Measurements from ENCODE around the gene PTCD2.

The PTCD2 gene

DNA sequence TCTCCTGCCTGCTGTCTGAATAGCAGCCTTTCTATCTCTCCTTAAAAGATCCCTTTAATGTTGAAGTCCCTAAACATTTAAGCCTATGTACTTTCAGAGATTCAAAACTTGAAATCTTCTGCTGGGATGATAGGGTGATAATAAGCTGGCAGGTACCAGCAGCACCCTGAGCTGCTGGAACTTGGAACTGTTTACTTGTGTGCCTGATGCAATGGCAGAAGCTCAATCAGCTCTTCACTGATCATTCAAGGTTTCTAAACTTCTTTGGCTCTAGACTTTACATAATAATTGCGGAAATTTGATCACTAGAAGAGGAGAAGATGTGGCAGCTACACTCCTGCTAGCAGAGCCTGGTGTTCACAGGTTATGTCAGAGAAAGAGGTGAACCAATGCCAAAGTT, 27.8 kb upstream of the PTCD2 start (continued):
- TF ChIP-seq ZNF565 (CRISPR knock-in tag; conservative IDR thresholded peaks at IDR 0.05; ENCODE audit: low read depth) (no peak), TCF4 (CRISPR knock-in tag; IDR thresholded peaks at IDR 0.05; ENCODE audit: borderline replicate concordance) (no peak), GLIS3 (CRISPR knock-in tag; IDR thresholded peaks at IDR 0.05) (no peak), ESRRG (CRISPR knock-in tag; IDR thresholded peaks at IDR 0.05) (no peak), ZFP3 (CRISPR knock-in tag; IDR thresholded peaks at IDR 0.05) (no peak), ZFP30 (CRISPR knock-in tag; IDR thresholded peaks at IDR 0.05) (no peak), ARNTL (CRISPR knock-in tag; IDR thresholded peaks at IDR 0.05; ENCODE audit: borderline replicate concordance, low read depth) (no peak), CSDC2 (CRISPR knock-in tag; IDR thresholded peaks at IDR 0.05) (no peak)
- TF ChIP-seq, protein P1, sequence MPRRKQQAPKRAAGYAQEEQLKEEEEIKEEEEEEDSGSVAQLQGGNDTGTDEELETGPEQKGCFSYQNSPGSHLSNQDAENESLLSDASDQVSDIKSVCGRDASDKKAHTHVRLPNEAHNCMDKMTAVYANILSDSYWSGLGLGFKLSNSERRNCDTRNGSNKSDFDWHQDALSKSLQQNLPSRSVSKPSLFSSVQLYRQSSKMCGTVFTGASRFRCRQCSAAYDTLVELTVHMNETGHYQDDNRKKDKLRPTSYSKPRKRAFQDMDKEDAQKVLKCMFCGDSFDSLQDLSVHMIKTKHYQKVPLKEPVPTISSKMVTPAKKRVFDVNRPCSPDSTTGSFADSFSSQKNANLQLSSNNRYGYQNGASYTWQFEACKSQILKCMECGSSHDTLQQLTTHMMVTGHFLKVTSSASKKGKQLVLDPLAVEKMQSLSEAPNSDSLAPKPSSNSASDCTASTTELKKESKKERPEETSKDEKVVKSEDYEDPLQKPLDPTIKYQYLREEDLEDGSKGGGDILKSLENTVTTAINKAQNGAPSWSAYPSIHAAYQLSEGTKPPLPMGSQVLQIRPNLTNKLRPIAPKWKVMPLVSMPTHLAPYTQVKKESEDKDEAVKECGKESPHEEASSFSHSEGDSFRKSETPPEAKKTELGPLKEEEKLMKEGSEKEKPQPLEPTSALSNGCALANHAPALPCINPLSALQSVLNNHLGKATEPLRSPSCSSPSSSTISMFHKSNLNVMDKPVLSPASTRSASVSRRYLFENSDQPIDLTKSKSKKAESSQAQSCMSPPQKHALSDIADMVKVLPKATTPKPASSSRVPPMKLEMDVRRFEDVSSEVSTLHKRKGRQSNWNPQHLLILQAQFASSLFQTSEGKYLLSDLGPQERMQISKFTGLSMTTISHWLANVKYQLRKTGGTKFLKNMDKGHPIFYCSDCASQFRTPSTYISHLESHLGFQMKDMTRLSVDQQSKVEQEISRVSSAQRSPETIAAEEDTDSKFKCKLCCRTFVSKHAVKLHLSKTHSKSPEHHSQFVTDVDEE (CRISPR knock-in tag; IDR thresholded peaks at IDR 0.05): no peak

- no peak for ATAC-seq
- TF ChIP-seq CSDC2 (CRISPR knock-in tag; IDR thresholded peaks at IDR 0.05) (no peak), ZNF8 (CRISPR knock-in tag; IDR thresholded peaks at IDR 0.05) (no peak), TCF4 (CRISPR knock-in tag; IDR thresholded peaks at IDR 0.05; ENCODE audit: borderline replicate concordance) (no peak), RARB (CRISPR knock-in tag; IDR thresholded peaks at IDR 0.05) (no peak), ZC3H10 (CRISPR knock-in tag; IDR thresholded peaks at IDR 0.05) (no peak), ZFP3 (CRISPR knock-in tag; IDR thresholded peaks at IDR 0.05) (no peak), OSR1 (CRISPR knock-in tag; IDR thresholded peaks at IDR 0.05) (no peak), BACH2 (CRISPR knock-in tag; IDR thresholded peaks at IDR 0.05; ENCODE audit: borderline replicate concordance) (no peak), ZFP30 (CRISPR knock-in tag; IDR thresholded peaks at IDR 0.05) (no peak), GLIS3 (CRISPR knock-in tag; IDR thresholded peaks at IDR 0.05) (no peak), ZNF565 (CRISPR knock-in tag; conservative IDR thresholded peaks at IDR 0.05; ENCODE audit: low read depth) (no peak), ESRRG (CRISPR knock-in tag; IDR thresholded peaks at IDR 0.05) (no peak), ZNF70 (CRISPR knock-in tag; IDR thresholded peaks at IDR 0.05) (no peak)
- TF ChIP-seq, protein P2, sequence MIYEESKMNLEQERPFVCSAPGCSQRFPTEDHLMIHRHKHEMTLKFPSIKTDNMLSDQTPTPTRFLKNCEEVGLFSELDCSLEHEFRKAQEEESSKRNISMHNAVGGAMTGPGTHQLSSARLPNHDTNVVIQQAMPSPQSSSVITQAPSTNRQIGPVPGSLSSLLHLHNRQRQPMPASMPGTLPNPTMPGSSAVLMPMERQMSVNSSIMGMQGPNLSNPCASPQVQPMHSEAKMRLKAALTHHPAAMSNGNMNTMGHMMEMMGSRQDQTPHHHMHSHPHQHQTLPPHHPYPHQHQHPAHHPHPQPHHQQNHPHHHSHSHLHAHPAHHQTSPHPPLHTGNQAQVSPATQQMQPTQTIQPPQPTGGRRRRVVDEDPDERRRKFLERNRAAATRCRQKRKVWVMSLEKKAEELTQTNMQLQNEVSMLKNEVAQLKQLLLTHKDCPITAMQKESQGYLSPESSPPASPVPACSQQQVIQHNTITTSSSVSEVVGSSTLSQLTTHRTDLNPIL (CRISPR knock-in tag; IDR thresholded peaks at IDR 0.05; ENCODE audit: low read depth): no peak
- TF ChIP-seq, protein P3, sequence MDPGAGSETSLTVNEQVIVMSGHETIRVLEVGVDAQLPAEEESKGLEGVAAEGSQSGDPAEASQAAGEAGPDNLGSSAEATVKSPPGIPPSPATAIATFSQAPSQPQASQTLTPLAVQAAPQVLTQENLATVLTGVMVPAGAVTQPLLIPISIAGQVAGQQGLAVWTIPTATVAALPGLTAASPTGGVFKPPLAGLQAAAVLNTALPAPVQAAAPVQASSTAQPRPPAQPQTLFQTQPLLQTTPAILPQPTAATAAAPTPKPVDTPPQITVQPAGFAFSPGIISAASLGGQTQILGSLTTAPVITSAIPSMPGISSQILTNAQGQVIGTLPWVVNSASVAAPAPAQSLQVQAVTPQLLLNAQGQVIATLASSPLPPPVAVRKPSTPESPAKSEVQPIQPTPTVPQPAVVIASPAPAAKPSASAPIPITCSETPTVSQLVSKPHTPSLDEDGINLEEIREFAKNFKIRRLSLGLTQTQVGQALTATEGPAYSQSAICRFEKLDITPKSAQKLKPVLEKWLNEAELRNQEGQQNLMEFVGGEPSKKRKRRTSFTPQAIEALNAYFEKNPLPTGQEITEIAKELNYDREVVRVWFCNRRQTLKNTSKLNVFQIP (CRISPR knock-in tag; IDR thresholded peaks at IDR 0.05; ENCODE audit: borderline replicate concordance, low read depth): no peak
- TF ChIP-seq, protein P4, sequence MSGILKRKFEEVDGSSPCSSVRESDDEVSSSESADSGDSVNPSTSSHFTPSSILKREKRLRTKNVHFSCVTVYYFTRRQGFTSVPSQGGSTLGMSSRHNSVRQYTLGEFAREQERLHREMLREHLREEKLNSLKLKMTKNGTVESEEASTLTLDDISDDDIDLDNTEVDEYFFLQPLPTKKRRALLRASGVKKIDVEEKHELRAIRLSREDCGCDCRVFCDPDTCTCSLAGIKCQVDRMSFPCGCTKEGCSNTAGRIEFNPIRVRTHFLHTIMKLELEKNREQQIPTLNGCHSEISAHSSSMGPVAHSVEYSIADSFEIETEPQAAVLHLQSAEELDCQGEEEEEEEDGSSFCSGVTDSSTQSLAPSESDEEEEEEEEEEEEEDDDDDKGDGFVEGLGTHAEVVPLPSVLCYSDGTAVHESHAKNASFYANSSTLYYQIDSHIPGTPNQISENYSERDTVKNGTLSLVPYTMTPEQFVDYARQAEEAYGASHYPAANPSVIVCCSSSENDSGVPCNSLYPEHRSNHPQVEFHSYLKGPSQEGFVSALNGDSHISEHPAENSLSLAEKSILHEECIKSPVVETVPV (CRISPR knock-in tag; IDR thresholded peaks at IDR 0.05): no peak
- TF ChIP-seq, protein P1 (CRISPR knock-in tag; IDR thresholded peaks at IDR 0.05): no peak
- TF ChIP-seq, protein P5, sequence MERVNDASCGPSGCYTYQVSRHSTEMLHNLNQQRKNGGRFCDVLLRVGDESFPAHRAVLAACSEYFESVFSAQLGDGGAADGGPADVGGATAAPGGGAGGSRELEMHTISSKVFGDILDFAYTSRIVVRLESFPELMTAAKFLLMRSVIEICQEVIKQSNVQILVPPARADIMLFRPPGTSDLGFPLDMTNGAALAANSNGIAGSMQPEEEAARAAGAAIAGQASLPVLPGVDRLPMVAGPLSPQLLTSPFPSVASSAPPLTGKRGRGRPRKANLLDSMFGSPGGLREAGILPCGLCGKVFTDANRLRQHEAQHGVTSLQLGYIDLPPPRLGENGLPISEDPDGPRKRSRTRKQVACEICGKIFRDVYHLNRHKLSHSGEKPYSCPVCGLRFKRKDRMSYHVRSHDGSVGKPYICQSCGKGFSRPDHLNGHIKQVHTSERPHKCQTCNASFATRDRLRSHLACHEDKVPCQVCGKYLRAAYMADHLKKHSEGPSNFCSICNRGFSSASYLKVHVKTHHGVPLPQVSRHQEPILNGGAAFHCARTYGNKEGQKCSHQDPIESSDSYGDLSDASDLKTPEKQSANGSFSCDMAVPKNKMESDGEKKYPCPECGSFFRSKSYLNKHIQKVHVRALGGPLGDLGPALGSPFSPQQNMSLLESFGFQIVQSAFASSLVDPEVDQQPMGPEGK (CRISPR knock-in tag; IDR thresholded peaks at IDR 0.05; ENCODE audit: borderline replicate concordance): no peak
These were observed 26.6 kb upstream of the PTCD2 start for GRCh38 chr5:72293495-72294055.
